Nucleus accumbens (tissue), 56 donors: ENCODE data around the gene NPAT.

Source experiments
- DNase-seq, 56 donors: peaks; one replicate each; lab custom pipeline; 2025; lab: John Stamatoyannopoulos, UW

Gene NPAT

DNA sequence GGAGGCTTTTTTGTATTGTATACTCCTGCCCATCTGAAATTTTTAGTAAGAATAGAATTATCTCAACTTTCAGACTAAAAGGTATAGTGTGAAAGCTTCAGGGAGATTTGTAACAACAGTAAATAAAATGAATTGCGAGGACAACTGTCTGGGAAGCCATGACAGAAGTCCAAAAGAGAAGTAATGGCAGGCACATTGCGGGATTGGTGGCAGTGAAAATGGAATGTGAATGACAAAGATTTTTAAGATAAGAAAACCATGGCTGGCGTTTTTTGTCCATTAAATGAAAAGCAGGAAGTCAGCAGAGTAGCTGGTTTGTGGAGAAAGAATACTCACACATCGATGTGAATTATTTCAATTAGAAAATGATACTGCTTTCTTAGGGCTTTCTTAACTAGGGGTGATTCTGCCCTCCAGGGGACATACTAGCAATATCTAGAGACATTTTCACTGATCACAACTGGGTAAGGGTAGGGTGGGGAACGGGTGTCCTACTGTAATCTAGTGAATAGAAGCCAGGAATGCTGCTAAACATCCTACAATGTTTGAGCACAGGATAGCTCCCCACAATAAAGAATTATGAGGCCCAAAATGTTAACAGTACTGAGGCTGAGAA lies 1.6 kb downstream of the NPAT start:
- DNase-seq, result no peak

DNA sequence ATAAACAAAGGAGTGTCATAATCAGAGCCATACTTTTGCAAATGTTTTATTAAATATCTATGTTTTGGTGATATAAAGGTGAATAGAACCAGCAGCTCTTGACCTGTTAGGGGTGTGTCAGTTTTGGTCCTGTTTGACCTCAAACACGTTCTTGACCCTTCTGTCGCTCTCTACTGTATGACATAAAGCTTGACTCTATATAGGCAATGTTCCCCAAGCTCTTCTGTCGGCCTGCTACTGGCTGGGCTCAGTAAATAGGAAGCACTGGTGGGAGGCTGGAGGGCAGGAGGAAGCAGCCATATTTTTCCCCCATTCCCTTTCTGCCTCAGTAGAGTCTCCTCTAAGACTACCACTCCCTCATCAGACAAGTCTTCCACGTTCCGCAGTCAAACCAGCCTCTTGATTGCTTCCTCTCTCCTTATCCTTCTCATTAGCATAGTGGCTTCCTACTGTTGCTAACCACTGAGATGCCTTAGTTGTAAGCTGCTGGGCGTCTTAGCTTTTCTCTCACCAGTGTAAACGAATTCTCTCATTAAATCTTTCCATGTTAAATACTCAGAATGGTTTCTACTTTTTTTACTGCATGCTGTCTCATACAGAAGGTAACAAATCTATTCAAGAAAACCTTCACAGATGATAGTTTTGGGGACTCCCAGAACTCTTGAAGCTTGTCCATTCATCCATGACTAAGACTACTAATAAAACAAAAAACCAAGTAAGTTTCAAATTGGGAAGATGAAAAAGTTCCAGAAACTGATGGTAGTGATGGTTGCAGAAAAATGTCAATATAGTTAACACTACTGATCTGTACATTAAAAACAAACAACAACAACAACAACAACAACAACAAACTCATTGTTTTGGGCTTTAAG lies 3.3 kb downstream of the NPAT start:
- DNase-seq, result no peak

DNA sequence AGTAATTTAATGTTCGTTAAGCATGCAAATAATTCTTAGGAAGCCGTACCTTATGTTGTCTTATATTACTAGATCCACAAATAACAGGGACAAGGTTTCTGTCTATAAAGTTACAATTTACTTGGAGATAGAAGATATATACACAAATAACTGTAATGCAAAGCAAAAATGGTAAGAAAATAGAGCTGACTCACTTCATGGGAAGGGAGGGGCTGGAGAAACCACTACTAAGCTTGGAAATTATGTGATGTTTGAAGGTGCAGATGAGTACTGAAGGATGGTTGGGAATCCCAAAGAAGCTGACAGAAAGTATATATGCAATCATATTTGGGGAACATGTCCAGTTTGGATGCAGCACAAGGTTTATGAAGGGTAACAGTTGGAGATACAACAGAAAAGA lies 4.0 kb downstream of the NPAT start:
- DNase-seq, result no peak

DNA sequence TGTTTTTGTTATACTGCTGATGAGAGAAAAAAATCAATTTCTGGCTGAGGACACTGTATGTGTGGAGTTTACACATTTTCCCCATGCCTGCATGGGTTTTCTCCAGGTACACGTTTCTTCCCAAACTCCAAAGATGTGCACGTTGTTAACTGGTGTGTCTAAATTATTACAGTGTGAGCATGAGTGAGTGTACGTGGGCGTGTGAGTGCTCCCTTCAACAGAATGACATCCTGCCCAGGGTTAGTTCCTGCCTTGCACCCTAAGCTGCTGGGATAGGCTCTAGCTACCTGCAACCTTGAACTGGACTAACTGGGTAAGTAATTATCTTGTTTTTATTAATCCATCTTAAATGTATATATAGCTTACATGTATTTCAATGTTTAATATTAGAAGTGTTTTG lies 5.5 kb downstream of the NPAT start:
- no peak for DNase-seq

DNA sequence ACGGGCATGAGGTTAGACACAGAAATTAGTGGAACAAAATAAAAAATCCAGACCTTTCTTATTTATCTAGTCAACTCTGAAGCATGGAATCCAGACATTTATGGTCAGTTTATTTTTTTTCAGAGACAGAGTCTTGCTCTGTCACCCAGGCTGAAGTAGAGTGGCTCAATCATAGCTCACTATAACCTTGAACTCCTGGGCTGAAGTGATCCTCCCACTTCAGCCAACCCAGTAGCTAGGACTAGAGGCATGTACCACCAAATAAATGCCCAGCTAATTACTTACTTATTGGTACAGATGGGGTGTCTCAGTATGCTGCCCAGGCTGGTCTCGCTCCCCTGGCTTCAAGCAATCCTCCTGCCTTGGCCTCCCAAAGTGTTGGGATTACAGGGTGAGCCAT lies 8.7 kb downstream of the NPAT start:
- no peak for DNase-seq

DNA sequence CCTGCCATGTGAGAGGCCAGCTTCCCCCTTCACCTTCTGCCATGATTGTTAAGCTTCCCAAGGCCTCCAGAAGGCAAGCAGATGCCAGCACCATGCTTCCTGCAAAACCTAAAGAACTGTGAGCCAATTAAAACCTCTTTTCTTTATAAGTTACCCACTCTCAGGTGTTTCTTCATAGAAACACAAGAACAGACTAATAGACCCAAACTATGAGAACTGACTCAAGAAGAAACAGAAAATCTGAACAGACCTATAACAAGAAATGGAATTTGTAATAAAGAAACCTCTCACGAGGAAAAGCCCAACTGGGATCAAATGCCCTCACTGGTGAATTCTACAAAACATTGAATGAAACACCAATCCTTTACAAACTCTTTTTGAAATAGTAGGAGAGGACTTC lies 12.0 kb downstream of the NPAT start:
- DNase-seq, result no peak

DNA sequence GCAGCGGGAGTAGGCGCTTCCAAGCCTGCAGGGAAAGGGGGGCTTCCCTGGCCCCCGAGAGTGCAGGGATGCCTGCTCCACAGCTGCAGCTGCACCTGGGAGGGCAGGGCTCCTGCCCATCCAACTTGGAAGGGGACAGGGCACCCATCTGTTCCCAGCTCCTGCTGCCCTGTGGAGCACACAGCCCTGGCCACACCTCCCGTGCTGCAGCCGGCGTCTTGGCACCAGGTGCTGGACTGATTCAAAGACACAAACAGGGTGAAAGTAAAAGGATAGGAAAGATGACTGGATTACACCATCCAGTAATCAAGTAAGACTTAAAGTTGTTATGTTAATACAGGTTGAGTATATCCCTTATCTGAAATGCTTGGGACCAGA lies 14.8 kb downstream of the NPAT start:
- no peak for DNase-seq

DNA sequence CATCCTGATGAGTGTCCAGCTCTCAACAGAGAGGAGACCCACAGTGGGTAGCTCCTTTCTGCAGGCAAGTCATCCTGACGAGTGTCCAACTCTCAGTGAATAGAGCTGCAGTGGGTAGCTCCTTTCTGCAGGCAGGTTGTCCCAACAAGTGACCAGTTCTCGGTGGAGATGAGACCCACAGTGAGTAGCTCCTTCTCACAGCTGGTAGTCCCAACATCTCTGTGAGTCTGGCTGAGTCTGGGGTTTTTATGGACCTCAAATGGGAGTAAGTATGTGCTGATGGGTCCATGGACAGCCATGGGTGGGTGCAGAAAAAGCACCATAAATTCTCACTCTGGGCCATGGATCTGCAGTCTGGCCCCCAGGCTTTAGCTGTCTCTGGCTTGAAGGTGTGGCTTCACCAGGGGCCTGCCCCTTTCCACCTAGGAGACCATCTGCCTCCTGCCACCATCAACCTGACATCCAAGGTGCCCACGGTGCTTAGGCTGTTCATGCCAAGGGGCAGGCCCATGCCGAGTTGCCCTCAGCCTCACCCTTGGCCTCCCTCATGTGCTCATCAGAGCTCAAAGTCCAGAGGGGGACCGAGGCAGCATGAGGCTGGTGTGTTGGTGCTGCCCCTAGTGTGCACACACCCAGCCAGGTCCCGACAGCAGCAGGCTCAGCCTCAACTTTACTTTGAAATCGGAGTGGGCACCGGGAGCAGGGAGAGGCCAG lies 15.3 kb downstream of the NPAT start:
- no peak for DNase-seq

DNA sequence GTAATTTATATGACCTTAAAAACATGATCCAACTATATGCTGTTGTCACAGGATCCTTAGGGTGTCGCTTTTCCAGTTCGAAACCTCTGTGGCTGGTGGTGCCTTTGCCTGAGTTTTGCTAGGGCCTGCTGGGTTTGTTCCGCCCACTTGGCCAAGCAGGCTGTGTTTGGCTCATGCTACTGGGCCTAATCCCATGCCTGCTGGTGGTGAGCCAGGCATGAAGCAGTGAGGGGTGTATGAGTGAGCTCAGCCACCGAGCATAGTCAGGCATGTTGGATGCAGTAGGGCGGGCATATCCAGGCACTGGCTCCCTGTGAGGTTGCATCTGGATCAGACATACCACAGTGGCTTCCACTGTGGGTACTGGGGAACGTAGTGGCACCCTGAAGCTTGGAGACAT lies 16.3 kb downstream of the NPAT start:
- DNase-seq, result no peak

DNA sequence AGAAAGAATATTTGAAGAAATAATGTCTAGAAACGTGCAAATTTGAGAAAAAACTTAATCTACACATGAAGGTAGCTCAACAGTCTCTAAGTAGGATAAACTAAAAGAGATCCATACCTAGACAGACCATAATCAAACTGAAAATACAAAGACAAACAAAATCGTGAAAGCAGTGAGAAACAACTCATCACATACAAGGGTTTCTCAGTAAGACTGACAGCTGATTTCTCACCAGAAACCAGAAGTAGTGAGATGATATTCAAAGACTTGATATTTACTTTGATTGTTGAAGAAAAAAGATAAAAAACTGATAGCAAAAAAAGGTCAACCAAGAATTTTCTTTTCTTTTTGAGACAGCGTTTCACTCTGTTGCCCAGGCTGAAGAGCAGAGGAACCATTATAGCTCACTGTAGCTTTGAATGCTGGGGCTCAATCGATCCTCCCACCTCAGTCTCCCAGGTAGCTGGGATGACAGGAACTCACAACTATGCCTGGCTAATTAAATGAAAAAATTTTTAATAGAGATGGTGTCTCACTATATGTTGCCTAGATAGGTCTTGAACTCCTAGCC lies 17.4 kb downstream of the NPAT start:
- no peak for DNase-seq

DNA sequence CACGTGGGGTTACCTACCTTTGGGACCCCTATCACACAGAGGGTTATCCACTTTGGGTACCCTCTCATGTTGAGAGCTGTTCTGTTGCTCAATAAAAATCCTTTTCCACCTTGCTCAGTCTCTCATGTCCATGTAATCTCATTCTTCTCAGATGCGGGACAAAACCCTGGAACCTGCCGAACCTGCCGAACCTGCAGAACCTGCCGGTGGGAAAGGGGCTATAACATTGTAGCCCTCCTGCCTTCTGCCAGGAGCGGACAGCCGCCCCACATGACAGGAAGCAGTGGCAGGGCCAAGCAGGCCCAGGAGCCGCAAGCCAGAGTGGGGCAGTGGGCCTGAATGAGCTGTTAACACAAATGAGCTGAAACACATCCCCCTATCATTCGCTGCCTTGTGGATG lies 18.1 kb downstream of the NPAT start:
- no peak for DNase-seq

DNA sequence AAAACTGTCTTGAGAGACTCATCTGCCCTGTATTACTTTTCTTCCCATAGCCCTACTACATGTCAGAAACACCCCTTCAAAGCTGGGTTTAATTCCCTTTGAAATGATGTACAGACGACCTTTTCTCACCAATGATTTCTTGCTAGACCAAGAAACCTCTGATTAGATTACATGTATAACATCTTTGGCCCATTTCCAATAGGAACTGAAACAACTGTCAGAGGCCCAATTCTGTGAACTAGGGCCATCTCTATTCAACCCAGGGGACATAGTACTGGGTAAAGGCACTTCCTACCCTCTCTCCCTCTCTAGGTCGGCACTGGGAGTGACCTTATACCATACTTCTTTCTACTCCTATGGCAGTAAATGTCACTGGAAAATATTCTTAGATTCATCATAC lies 19.4 kb downstream of the NPAT start:
- no peak for DNase-seq

DNA sequence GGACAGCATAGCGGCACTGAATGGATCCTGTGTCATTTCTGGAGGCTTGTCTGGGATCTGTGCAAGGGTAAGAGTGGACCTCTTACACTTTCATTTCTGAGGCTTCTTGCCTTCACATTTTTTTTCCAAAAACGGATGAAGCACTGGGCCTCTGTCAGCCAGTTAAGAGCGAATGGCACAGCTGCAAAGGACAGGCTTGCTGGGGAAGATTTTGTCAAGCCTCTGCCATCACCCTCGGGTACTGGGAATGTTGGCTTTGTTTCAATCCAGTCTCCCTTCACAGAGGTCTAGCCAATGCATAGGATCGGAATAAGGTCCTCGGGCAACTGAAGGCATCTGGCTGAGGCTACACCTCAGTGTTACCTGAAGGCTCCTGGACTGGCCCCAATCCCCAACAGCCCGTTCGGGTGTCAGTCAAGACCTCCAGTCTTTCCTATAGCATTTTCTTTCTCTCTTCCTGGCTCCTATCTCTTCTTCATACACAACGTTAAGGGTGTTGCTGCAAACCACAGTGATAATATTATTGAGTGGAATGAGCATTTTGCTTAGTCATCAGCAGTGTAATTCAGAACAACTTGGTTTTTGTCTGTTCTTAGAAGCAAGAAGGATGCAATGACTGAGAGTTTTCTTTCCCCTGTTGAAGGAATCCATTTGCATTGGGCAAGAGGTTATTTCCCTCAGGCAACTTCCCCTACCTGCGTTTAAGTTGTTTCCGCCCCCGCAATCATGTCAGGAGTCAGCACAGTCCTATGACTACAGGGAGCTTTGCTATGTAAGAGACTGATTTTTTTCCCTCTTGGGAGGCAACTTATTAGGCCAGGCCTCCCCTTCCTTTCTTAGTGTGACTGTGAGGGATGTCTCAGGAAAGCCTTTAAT lies 22.8 kb downstream of the NPAT start:
- peak in 1 of 56 donors; percentile 11 for DNase-seq

DNA sequence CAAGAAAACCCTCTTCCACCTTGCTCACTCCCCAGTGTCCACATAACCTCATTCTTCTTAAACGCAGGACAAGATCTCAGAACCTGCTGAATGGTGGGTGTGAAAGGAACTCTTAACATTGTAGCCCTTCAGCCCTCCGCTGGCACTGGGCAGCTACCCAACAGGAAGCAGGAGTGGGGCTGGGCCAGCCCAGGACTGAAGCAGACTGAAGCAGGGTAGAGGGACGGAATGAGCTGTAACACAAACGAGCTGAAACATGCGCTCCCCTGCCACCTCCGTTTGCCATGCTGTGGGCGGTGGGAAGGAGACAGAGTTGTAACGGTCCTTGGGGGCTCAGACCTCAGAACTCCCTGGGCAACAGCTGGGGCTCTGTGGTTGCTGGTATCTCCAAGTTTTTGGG lies 23.6 kb downstream of the NPAT start:
- no peak for DNase-seq

DNA sequence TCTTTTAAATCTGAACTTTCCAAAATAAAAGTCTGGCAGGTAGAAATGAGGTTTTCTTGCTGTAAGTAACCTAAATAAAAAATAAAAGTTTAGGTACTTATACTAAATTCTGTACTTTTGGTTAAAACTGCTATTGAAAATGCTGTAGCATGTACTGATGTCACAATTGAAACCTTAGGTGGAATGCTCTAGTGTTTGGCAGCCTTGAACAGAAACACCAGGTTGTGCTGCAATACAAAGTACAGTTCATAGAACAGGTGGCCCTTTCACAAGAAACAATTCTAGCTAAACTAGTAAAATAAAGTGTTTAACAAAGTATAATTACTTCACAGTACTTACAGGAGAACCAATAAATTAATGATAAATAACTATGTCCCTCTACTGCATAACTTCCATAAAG lies 25.1 kb downstream of the NPAT start:
- DNase-seq, result no peak

DNA sequence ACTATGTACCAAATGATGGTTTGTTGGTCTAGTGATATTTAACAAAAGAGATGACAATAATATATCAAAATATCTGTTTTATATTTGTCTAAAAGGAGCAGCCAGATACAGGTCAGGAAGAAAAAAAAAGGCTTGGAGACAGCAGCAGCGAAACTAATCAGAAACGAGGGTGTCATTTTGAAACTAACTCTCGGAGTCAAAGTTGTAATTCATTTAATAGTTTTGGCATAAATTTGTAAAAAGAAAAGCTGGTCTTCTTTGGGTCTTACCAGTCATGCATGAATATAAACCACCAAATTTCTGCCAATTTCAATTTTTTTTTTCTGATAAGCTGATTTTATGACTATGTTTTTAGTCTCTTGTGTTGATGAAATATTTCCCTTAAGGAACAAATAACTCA lies 25.5 kb downstream of the NPAT start:
- no peak for DNase-seq

DNA sequence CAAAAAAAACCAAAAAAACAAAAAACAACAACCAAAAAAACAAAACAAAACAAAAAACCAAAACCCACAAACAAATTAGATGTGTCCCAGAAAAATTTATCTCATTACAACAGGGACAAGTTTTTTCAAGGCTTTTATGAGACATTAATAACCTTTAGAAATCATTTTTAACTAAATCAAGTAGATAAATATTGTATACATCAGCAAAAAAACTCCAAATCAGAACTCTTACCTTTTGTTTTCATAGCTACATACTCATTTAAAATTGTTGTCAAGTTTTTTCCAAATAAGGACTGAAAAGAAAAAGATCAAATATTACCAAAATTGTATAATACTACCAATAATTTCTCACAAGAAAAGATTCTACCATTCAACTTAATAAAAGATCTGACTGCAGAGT lies 28.7 kb downstream of the NPAT start:
- no peak for DNase-seq

DNA sequence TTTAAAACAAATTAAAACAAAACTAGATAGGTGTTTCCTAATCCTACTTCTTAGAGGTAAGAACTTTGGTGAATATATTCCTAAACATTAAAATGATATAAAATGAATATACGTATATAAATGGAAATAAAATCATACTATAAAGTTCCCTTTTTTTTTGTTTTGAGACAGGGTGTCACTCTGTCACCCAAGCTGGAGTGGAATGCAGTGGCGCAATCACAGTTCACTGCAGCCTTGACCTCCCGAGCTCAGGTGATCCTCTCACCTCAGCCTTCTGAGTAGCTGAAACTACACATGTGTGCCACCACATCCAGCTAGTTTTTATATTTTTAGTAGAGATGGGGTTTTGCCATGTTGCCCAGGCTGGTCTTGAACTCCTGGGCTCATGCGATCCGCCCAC lies 44.9 kb downstream of the NPAT start:
- no peak for DNase-seq

DNA sequence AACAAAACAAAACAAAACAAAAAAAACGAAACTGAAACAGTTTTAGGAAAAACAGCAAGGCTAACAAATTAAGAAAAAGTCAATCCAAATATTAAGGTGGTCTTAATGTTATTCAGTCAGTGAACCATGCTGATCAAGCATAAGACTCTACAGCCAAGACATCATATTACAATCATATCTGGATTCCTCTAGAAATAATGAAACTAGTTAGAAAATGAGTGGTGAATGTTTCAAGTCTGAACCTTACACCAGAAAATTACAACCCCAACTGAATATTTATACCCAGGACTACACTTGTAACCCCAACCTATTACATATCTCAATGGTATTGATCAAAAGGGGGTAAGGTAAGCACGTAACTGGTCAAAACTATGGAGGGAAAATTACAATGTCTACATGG lies 52.3 kb downstream of the NPAT start:
- DNase-seq, result no peak

DNA sequence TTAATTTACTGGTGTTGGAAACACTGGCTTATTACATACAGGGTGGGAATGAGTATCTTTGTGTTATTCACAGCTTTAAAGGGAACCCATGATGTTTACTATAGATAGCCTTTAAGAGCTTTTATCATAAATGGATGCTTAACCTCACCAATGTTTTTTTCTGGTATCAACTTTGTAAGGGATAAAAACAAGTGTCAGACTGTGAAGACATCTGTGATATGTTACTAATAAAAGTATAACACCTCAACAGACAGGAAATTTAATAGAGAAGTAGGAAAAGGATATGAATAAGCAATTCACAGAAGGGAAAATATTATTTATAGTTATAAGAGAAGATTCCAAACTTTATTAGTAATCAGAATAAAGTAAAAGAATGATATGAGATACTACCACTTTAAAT lies 54.8 kb downstream of the NPAT start:
- no peak for DNase-seq
